ENCODE data around the gene PCSK5.

DNA sequence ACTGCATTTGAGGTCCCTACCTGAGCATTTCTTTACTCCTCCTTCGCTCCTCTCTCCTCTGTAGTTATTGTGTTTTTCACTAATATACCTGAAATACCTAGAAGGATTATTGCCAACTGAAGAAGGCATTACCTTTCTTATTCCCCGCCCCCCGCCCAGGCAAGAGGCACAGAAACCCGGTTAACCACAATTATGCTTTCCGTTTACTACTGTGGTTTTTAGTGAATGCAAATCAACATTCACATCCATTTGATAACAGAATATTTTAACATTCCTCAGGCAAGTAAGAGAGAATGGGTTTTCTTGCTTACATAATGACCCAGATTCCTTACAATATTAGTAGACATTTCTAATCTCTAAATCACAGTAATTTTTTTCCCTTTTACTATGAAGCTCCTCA, 136.9 kb downstream of the PCSK5 start:
- TF ChIP-seq ZNF274 (IDR thresholded peaks at IDR 0.05; ENCODE audit: low read depth, low read length) (no peak), EZH2phosphoT487 (IDR thresholded peaks at IDR 0.05; ENCODE audit: borderline replicate concordance) (no peak), YY1 (IDR thresholded peaks at IDR 0.05; ENCODE audit: extremely low read depth, insufficient replicate concordance, low read depth, low read length) (no peak), TCF7L2 (IDR thresholded peaks at IDR 0.05; ENCODE audit: borderline replicate concordance, extremely low read depth, insufficient read depth, insufficient read length) (no peak), EZH2 (IDR thresholded peaks at IDR 0.05) (no peak), EGR1 (IDR thresholded peaks at IDR 0.05; ENCODE audit: low read depth) (no peak), SP1 (IDR thresholded peaks at IDR 0.05; ENCODE audit: low read depth) (no peak), POLR2A (IDR thresholded peaks at IDR 0.05; ENCODE audit: borderline replicate concordance, extremely low read depth, insufficient read depth, insufficient read length) (no peak)
- TF ChIP-seq, protein P1, sequence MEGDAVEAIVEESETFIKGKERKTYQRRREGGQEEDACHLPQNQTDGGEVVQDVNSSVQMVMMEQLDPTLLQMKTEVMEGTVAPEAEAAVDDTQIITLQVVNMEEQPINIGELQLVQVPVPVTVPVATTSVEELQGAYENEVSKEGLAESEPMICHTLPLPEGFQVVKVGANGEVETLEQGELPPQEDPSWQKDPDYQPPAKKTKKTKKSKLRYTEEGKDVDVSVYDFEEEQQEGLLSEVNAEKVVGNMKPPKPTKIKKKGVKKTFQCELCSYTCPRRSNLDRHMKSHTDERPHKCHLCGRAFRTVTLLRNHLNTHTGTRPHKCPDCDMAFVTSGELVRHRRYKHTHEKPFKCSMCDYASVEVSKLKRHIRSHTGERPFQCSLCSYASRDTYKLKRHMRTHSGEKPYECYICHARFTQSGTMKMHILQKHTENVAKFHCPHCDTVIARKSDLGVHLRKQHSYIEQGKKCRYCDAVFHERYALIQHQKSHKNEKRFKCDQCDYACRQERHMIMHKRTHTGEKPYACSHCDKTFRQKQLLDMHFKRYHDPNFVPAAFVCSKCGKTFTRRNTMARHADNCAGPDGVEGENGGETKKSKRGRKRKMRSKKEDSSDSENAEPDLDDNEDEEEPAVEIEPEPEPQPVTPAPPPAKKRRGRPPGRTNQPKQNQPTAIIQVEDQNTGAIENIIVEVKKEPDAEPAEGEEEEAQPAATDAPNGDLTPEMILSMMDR (IDR thresholded peaks at IDR 0.05 in 2 of 3, conservative IDR thresholded peaks at IDR 0.05 in 1 of 3; ENCODE audit: borderline replicate concordance in 1 of 3, insufficient read depth in 1 of 3, low read depth in 2 of 3, low read length in 2 of 3), result no peak
- TF ChIP-seq, protein P2, sequence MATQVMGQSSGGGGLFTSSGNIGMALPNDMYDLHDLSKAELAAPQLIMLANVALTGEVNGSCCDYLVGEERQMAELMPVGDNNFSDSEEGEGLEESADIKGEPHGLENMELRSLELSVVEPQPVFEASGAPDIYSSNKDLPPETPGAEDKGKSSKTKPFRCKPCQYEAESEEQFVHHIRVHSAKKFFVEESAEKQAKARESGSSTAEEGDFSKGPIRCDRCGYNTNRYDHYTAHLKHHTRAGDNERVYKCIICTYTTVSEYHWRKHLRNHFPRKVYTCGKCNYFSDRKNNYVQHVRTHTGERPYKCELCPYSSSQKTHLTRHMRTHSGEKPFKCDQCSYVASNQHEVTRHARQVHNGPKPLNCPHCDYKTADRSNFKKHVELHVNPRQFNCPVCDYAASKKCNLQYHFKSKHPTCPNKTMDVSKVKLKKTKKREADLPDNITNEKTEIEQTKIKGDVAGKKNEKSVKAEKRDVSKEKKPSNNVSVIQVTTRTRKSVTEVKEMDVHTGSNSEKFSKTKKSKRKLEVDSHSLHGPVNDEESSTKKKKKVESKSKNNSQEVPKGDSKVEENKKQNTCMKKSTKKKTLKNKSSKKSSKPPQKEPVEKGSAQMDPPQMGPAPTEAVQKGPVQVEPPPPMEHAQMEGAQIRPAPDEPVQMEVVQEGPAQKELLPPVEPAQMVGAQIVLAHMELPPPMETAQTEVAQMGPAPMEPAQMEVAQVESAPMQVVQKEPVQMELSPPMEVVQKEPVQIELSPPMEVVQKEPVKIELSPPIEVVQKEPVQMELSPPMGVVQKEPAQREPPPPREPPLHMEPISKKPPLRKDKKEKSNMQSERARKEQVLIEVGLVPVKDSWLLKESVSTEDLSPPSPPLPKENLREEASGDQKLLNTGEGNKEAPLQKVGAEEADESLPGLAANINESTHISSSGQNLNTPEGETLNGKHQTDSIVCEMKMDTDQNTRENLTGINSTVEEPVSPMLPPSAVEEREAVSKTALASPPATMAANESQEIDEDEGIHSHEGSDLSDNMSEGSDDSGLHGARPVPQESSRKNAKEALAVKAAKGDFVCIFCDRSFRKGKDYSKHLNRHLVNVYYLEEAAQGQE (IDR thresholded peaks at IDR 0.05; ENCODE audit: low read depth), result no peak
